HG02610 (cell line): Measurements from ENCODE around the gene HSPBP1.

Experiments used
- ATAC-seq: cut with Tn5 transposase; IDR thresholded peaks from one replicate; pipeline ENCODE4 v1.9.1; 2021; ENCODE audit warnings: mild to moderate bottlenecking, moderate library complexity; ENCODE audit not compliant: unreplicated experiment

HSPBP1 gene

GRCh38 chr19:55256562-55257460, 23.1 kb downstream of the HSPBP1 start:
- ATAC-seq = no peak

- ATAC-seq = no peak
These were observed 24.1 kb downstream of the HSPBP1 start for GRCh38 chr19:55255618-55256423.

- no peak for ATAC-seq
These were observed 25.3 kb downstream of the HSPBP1 start for GRCh38 chr19:55254625-55254977.

- no peak for ATAC-seq
These were observed 25.9 kb downstream of the HSPBP1 start for GRCh38 chr19:55253842-55254624.

GRCh38 chr19:55252760-55253663, 26.9 kb downstream of the HSPBP1 start:
- ATAC-seq = no peak

- no peak for ATAC-seq
These were observed 28.4 kb downstream of the HSPBP1 start for GRCh38 chr19:55251341-55252081.

GRCh38 chr19:55250262-55251036, 29.5 kb downstream of the HSPBP1 start:
- ATAC-seq = no peak

GRCh38 chr19:55249841-55250240, 30.1 kb downstream of the HSPBP1 start:
- ATAC-seq = no peak

- no peak for ATAC-seq
These were observed 31.2 kb downstream of the HSPBP1 start for GRCh38 chr19:55248704-55249103.

- no peak for ATAC-seq
These were observed 31.7 kb downstream of the HSPBP1 start for GRCh38 chr19:55248166-55248675.

- ATAC-seq = no peak
These were observed 32.2 kb downstream of the HSPBP1 start for GRCh38 chr19:55247621-55248099.

- ATAC-seq = no peak
These were observed 33.2 kb downstream of the HSPBP1 start for GRCh38 chr19:55246462-55247451.

GRCh38 chr19:55245236-55245904, 34.5 kb downstream of the HSPBP1 start:
- no peak for ATAC-seq

GRCh38 chr19:55244004-55244680, 35.8 kb downstream of the HSPBP1 start:
- ATAC-seq = no peak

GRCh38 chr19:55242517-55242916, 37.4 kb downstream of the HSPBP1 start:
- ATAC-seq = no peak

- no peak for ATAC-seq
These were observed 37.9 kb downstream of the HSPBP1 start for GRCh38 chr19:55241935-55242464.
